KMS-11 (cell line): ENCODE data around the gene LUZP2.

ENCODE experiments used
- H2AFZ ChIP-seq: fragments of 200-600 bp; sonication (generic); 2 replicates; pipeline ENCODE4 v1.6.1; 2016; ENCODE audit warnings: antibody characterized with exemption, mixed run types, low read depth
- H3K27ac ChIP-seq: fragments of 200-600 bp; sonication (generic); 2 replicates; pipeline ENCODE4 v1.6.1; 2016; ENCODE audit warnings: mild to moderate bottlenecking, mixed run types
- H3K27me3 ChIP-seq: fragments of 200-600 bp; sonication (generic); 2 replicates; pipeline ENCODE4 v1.6.1; 2017; ENCODE audit warnings: mild to moderate bottlenecking, low read depth, mixed run types, moderate library complexity; ENCODE audit not compliant: insufficient read depth
- H3K36me3 ChIP-seq: fragments of 200-600 bp; sonication (generic); 2 replicates; pipeline ENCODE4 v1.6.1; 2017; ENCODE audit warnings: mild to moderate bottlenecking, mixed run types; ENCODE audit not compliant: insufficient read depth
- H3K4me1 ChIP-seq: fragments of 200-600 bp; sonication (generic); 2 replicates; pipeline ENCODE4 v1.6.1; 2016; ENCODE audit warnings: mild to moderate bottlenecking, low read depth, mixed run types; ENCODE audit not compliant: poor library complexity, severe bottlenecking
- H3K4me2 ChIP-seq: fragments of 200-600 bp; sonication (generic); 2 replicates; pipeline ENCODE4 v1.7.0; 2016; ENCODE audit warnings: mild to moderate bottlenecking, mixed run types
- H3K4me3 ChIP-seq: fragments of 200-600 bp; sonication (generic); IDR thresholded peaks from 2 replicates; pipeline ENCODE4 v1.6.1; 2017; ENCODE audit warnings: low read depth, low read length, mixed read lengths; ENCODE audit not compliant: insufficient read depth
- H3K79me2 ChIP-seq: fragments of 200-600 bp; sonication (generic); 2 replicates; pipeline ENCODE4 v1.6.1; 2016; ENCODE audit warnings: low read depth, mixed run types; ENCODE audit not compliant: insufficient read depth
- H3K9ac ChIP-seq: fragments of 200-600 bp; sonication (generic); 2 replicates; pipeline ENCODE4 v1.6.1; 2016; ENCODE audit warnings: mild to moderate bottlenecking, mixed run types
- H4K20me1 ChIP-seq: fragments of 200-600 bp; sonication (generic); 2 replicates; pipeline ENCODE4 v1.6.1; 2016; ENCODE audit warnings: mild to moderate bottlenecking, mixed run types; ENCODE audit not compliant: insufficient read depth
- CTCF ChIP-seq: fragments of 200-600 bp; sonication (generic); conservative IDR thresholded peaks from 2 replicates; pipeline ENCODE4 v1.6.1; 2017; ENCODE audit warnings: low read depth, mild to moderate bottlenecking, antibody characterized with exemption, low read length, moderate library complexity, mixed read lengths

LUZP2 gene

DNA sequence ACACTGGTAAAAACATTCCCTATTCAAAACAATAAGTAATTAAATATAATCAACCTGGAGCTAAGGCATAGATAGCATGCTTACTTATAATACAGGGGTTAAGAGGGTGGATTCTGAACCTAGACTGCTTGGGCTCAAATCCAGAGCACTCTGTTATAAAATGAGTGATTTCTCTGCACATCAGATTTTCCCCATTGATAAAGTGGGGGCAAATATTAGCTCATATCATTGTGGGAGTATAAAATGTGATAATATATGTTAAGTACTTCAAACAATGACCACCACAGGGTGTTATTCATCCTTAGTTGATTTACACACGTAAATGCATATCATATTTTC lies 139.4 kb downstream of the LUZP2 start:
- H3K4me1 ChIP-seq = no peaks in the 10 kb centered on the region
- H2AFZ ChIP-seq = no peak overlapping the region
- no peak for TF ChIP-seq CTCF
- no peaks in the 10 kb centered on the region for H4K20me1 ChIP-seq
- H3K9ac ChIP-seq = no peak overlapping the region
- H3K27ac ChIP-seq = no peak overlapping the region
- H3K4me3 ChIP-seq = no peak overlapping the region
- H3K27me3 ChIP-seq = no peaks in the 10 kb centered on the region
- H3K4me2 ChIP-seq = no peak overlapping the region
- H3K36me3 ChIP-seq = no peaks in the 10 kb centered on the region
- no peaks in the 10 kb centered on the region for H3K79me2 ChIP-seq

DNA sequence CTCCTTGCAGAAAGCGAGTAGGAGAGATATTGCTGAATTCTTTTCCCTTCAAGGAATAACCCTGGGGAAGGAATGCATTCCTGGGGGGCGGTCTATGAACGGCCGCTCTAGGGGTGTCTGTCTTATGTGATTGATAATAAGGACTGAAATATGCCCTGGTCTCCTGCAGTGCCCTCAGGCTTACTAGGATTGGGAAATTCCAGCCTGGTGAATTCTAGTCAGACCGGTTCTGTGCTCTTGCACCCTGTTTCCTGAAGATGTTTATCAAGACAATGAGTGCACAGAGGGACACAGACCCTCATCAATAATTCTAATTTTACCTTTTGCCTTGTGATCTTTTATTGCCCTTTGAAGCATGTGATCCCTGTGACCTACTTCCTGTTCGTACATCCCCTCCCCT lies 140.7 kb downstream of the LUZP2 start:
- Histone ChIP-seq H3K4me1 (no peaks in the 10 kb centered on the region), H3K4me3 (no peak overlapping the region), H2AFZ (no peak overlapping the region), H3K36me3 (no peaks in the 10 kb centered on the region), H3K27ac (no peak overlapping the region), H3K4me2 (no peak overlapping the region), H4K20me1 (no peaks in the 10 kb centered on the region), H3K79me2 (no peaks in the 10 kb centered on the region), H3K9ac (no peak overlapping the region), H3K27me3 (no peaks in the 10 kb centered on the region)
- TF ChIP-seq CTCF = no peak

DNA sequence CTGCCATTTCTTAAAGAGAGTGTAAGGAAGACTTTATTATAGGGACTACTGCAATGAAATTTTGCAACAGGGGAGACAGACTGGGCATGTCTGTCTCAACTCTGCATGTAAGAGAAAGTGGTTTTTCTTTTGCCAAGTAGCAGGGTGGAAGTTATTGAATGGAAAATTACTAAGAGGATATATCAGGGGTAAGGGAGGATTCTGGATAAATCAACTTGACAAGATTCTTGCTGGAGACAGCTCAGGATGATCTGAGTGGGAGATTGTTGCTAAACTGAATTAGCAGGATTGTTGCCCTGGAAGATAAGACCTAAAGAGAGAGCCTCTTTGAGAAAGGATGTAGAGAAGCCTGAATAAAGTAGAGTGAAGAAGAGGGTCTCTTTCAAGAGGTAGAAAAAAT lies 145.8 kb downstream of the LUZP2 start:
- TF ChIP-seq CTCF = no peak
- no peak overlapping the region for H3K27ac ChIP-seq
- no peaks in the 10 kb centered on the region for H3K79me2 ChIP-seq
- no peak overlapping the region for H3K4me3 ChIP-seq
- no peak overlapping the region for H3K4me2 ChIP-seq
- no peaks in the 10 kb centered on the region for H3K27me3 ChIP-seq
- no peak overlapping the region for H2AFZ ChIP-seq
- no peak overlapping the region for H3K9ac ChIP-seq
- H3K4me1 ChIP-seq = no peaks in the 10 kb centered on the region
- H3K36me3 ChIP-seq = no peaks in the 10 kb centered on the region
- H4K20me1 ChIP-seq = no peaks in the 10 kb centered on the region

- Histone ChIP-seq H3K36me3 (no peaks in the 10 kb centered on the region), H3K4me3 (no peak overlapping the region), H2AFZ (no peak overlapping the region), H3K79me2 (no peaks in the 10 kb centered on the region), H3K27ac (no peak overlapping the region), H3K9ac (no peak overlapping the region), H3K4me2 (no peak overlapping the region), H4K20me1 (no peaks in the 10 kb centered on the region), H3K4me1 (no peaks in the 10 kb centered on the region), H3K27me3 (no peaks in the 10 kb centered on the region)
- no peak for TF ChIP-seq CTCF
Observed at GRCh38 chr11:24645563-24645962, 148.7 kb downstream of the LUZP2 start.

DNA sequence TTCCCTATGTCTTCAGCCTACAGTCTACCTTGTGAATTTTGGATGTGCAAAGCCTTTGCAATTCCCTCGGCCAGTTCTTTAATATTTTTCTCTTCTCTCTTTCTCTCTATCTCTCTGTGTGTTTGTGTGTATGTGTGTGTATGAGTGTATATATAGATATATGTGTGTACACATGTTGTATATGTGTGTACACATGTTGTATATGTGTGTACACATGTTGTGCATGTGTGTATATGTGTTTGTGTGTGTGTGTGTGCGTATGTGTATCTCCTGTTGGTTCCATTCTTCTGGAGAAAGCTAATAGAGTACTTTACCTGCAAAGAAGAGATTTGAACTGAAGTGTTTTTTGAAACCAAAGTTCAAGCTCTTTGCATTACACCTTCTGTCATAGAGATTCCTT lies 155.0 kb downstream of the LUZP2 start:
- H3K4me2 ChIP-seq = no peak overlapping the region
- no peak overlapping the region for H3K9ac ChIP-seq
- no peaks in the 10 kb centered on the region for H3K27me3 ChIP-seq
- H3K4me3 ChIP-seq = no peak overlapping the region
- TF ChIP-seq CTCF = no peak
- H3K4me1 ChIP-seq = no peaks in the 10 kb centered on the region
- H3K79me2 ChIP-seq = no peaks in the 10 kb centered on the region
- H3K36me3 ChIP-seq = no peaks in the 10 kb centered on the region
- H3K27ac ChIP-seq = no peak overlapping the region
- H2AFZ ChIP-seq = no peak overlapping the region
- H4K20me1 ChIP-seq = no peaks in the 10 kb centered on the region
